KMS-11 (cell line): ENCODE results near the gene TIMM44.

ENCODE experiments used
- H2AFZ ChIP-seq: fragments of 200-600 bp; sonication (generic); 2 replicates; pipeline ENCODE4 v1.6.1; 2016; ENCODE audit warnings: antibody characterized with exemption, mixed run types, low read depth
- H3K27ac ChIP-seq: fragments of 200-600 bp; sonication (generic); 2 replicates; pipeline ENCODE4 v1.6.1; 2016; ENCODE audit warnings: mild to moderate bottlenecking, mixed run types
- H3K27me3 ChIP-seq: fragments of 200-600 bp; sonication (generic); 2 replicates; pipeline ENCODE4 v1.6.1; 2017; ENCODE audit warnings: mild to moderate bottlenecking, low read depth, mixed run types, moderate library complexity; ENCODE audit not compliant: insufficient read depth
- H3K36me3 ChIP-seq: fragments of 200-600 bp; sonication (generic); 2 replicates; pipeline ENCODE4 v1.6.1; 2017; ENCODE audit warnings: mild to moderate bottlenecking, mixed run types; ENCODE audit not compliant: insufficient read depth
- H3K4me1 ChIP-seq: fragments of 200-600 bp; sonication (generic); 2 replicates; pipeline ENCODE4 v1.6.1; 2016; ENCODE audit warnings: mild to moderate bottlenecking, low read depth, mixed run types; ENCODE audit not compliant: poor library complexity, severe bottlenecking
- H3K4me2 ChIP-seq: fragments of 200-600 bp; sonication (generic); 2 replicates; pipeline ENCODE4 v1.7.0; 2016; ENCODE audit warnings: mild to moderate bottlenecking, mixed run types
- H3K4me3 ChIP-seq: fragments of 200-600 bp; sonication (generic); IDR thresholded peaks from 2 replicates; pipeline ENCODE4 v1.6.1; 2017; ENCODE audit warnings: low read depth, low read length, mixed read lengths; ENCODE audit not compliant: insufficient read depth
- H3K79me2 ChIP-seq: fragments of 200-600 bp; sonication (generic); 2 replicates; pipeline ENCODE4 v1.6.1; 2016; ENCODE audit warnings: low read depth, mixed run types; ENCODE audit not compliant: insufficient read depth
- H3K9ac ChIP-seq: fragments of 200-600 bp; sonication (generic); 2 replicates; pipeline ENCODE4 v1.6.1; 2016; ENCODE audit warnings: mild to moderate bottlenecking, mixed run types
- H4K20me1 ChIP-seq: fragments of 200-600 bp; sonication (generic); 2 replicates; pipeline ENCODE4 v1.6.1; 2016; ENCODE audit warnings: mild to moderate bottlenecking, mixed run types; ENCODE audit not compliant: insufficient read depth
- TF ChIP-seq, protein P1 (sequence below): fragments of 200-600 bp; sonication (generic); conservative IDR thresholded peaks from 2 replicates; pipeline ENCODE4 v1.6.1; 2017; ENCODE audit warnings: low read depth, mild to moderate bottlenecking, antibody characterized with exemption, low read length, moderate library complexity, mixed read lengths

Gene TIMM44

DNA sequence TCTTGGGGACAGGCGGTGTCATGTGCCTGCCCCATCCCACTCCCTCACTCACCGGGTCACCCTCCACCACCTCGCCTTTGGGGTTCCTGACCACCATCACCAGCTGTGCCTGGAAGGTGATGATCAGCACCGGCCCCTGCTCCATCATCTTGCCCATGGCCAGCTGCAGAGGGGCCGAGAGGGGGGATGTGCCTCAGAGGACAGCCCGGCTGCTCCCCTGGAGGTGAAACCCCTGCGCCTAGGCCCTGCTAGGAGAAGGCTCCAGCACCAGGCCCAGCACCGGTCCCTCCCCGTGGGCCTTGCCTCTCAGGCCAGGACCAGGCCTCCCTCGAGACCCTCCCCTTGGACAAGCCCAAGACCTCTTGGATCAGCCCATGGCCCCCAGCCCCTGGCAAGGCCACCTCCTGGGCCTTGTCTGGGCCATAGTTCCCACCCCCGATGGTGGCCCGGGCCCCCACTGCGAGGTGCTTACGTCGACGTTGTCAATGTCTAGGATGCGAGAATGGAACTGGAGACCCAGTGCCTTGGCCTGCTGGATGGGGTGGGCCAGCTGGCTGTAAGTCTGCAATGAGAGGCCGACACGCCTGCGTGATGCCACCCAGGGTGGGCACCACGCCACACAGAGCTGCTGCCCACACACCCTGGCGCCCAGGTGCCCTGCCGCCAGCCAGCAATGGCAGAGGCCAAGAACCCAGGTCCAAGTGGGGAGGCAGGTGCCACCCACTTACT, 15.7 kb downstream of the TIMM44 start:
- Histone ChIP-seq H3K4me1 (no peaks in the 10 kb centered on the region), H4K20me1 (no peaks in the 10 kb centered on the region), H3K27me3 (no peaks in the 10 kb centered on the region), H3K4me3 (no peak overlapping the region), H2AFZ (no peak overlapping the region), H3K4me2 (no peak overlapping the region), H3K36me3 (no peaks in the 10 kb centered on the region), H3K9ac (no peak overlapping the region), H3K27ac (no peak overlapping the region), H3K79me2 (no peaks in the 10 kb centered on the region)
- TF ChIP-seq, protein P1, sequence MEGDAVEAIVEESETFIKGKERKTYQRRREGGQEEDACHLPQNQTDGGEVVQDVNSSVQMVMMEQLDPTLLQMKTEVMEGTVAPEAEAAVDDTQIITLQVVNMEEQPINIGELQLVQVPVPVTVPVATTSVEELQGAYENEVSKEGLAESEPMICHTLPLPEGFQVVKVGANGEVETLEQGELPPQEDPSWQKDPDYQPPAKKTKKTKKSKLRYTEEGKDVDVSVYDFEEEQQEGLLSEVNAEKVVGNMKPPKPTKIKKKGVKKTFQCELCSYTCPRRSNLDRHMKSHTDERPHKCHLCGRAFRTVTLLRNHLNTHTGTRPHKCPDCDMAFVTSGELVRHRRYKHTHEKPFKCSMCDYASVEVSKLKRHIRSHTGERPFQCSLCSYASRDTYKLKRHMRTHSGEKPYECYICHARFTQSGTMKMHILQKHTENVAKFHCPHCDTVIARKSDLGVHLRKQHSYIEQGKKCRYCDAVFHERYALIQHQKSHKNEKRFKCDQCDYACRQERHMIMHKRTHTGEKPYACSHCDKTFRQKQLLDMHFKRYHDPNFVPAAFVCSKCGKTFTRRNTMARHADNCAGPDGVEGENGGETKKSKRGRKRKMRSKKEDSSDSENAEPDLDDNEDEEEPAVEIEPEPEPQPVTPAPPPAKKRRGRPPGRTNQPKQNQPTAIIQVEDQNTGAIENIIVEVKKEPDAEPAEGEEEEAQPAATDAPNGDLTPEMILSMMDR, result no peak

DNA sequence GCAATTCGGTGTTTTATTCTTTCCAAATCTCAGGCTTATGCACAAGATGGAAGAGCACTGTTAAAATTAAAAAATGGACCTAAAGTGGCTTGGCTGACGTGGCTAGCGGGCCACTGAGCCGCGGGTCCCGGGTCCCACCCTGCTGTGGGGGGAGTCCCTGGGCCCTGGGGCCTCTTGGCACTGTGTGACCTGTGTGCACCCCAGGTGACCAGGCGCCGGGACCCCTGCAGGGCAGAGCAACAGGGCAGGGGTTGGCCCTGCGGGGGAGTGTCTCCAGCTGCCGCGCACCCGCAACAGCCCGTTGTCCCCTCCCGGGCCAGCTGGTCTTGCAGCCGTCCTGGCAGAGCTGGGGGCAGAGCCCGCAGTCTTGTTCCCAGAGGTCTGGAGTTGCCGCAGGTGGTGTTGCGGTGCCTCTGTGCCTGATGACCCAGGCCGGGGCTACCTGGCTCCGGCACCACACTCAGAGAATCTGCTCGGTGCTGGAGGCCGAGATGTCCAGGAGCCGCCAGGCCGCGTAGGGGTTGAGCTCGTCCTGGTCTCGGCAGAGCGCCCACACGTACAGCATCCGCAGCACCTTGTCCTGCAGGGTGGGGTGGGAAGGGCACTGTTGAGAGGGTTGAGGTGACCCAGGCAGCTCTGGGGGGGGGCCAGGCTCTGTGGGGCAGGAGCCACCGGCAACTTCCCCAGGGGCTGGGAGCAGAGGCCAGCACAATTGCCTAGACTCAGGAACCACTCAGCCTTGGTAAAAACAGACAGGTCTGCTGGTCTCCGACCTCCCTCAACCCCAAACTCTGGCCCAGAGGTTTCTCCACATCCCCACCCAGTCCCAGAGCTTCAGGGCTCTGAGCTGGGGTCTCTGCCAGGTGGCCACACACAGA, 16.5 kb downstream of the TIMM44 start:
- Histone ChIP-seq H3K4me1 (no peaks in the 10 kb centered on the region), H3K9ac (no peak overlapping the region), H4K20me1 (no peaks in the 10 kb centered on the region), H3K4me3 (no peak overlapping the region), H2AFZ (no peak overlapping the region), H3K27me3 (no peaks in the 10 kb centered on the region), H3K79me2 (no peaks in the 10 kb centered on the region), H3K27ac (no peak overlapping the region), H3K36me3 (no peaks in the 10 kb centered on the region), H3K4me2 (no peak overlapping the region)
- TF ChIP-seq, protein P1, result no peak

DNA sequence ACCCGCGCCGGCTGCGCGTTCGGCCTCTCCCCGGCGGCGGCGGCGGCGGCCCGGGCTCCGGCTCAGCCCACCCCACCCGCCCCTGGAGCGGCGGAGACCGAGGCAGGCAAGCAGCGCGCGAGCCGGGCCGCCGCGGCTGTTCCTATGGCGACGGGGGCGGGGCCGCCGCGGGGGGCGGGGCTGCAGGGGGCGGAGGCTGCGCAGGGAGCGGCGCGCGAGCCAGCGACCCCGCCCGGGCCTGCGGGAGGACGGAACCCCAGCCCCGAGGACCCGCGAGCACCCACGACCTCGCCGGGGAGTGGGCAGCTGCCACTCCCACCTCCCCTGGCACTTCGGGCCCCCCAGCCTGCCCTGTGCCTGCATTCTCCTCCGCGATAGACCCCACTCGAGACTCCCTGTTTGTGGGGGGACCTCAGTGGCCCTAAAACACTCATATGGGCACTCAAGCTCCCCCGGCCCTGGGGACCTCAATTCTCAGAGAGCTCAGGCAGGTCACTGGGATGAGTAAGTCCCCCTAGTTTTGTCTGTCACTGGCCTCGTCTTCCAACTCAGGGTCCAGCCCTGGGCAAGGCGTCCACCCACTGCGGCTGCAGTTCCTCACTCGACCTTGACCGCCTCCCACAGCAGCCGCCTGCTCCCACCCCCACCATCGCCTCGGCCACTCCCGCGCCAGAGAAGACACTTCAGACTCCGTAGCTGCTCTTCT, 17.3 kb downstream of the TIMM44 start, which contains the start of gene CTXN1:
Gene CTXN1, minus strand, starts transcription at position 115 of the 706 bp plus-strand sequence. CDS start 597 bp downstream, outside the sequence.
- Histone ChIP-seq H4K20me1 (no peaks in the 10 kb centered on the region), H2AFZ (peak within 1 kb of the TSS; percentile 52), H3K4me3 (no peak within 1 kb of the TSS), H3K27ac (no peak within 1 kb of the TSS), H3K9ac (peak within 1 kb of the TSS; percentile 42; the same call in 1 of the 2 replicates), H3K27me3 (no peaks in the 10 kb centered on the region), H3K79me2 (no peaks in the 10 kb centered on the region), H3K4me2 (peak within 1 kb of the TSS; percentile 48), H3K36me3 (no peaks in the 10 kb centered on the region), H3K4me1 (peaks cover 2% of the 10 kb centered on the region)
- TF ChIP-seq, protein P1, result no peak

DNA sequence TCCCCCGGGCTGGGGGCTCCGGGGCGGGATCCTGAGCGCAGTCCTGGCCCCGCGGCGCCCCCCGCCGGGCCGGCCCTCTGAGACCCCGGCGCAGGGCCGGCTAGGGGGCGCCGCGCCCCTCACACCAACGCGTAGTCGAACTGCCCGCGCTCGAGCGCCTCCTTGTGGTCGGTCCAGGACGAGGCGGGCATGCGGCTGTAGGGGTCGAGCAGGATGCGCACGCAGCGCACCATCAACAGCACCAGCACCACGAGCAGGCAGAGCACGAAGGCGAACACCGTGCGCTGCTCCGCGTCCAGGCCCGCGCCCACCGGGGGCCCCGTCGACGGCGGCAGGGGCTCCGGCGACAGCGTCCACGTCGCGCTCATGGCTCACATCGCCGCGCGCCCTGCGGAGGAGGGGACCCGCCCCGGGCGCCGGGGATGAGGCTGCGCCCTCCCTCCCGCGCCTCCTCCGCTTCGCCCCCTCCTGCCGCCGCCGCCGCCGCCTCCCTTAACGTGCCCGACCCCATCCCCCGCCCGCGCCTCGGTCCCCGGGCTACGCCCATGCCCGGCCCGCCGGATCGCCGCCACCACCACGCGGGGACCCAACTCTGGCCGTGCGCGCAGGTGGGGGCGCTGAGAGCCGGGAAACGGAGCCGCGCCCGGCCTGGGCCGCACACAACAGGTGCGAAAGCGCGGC, 18.2 kb downstream of the TIMM44 start:
- Histone ChIP-seq H3K27me3 (no peaks in the 10 kb centered on the region), H3K4me1 (peaks cover 4% of the 10 kb centered on the region), H3K9ac (peak overlapping the region; percentile 42; the same call in 1 of the 2 replicates), H3K27ac (no peak overlapping the region), H3K4me2 (peak overlapping the region; percentile 48), H3K36me3 (no peaks in the 10 kb centered on the region), H2AFZ (peak overlapping the region; percentile 52), H4K20me1 (no peaks in the 10 kb centered on the region), H3K79me2 (no peaks in the 10 kb centered on the region), H3K4me3 (no peak overlapping the region)
- TF ChIP-seq, protein P1, result peak; percentile 71
